B cell (primary cell): ENCODE measurements around the gene IL1RL2. TPM values are rescaled to one million over a fixed set of nuclear protein-coding genes. Genes with fewer than 3 reads are reported as not detected.

Experiments
- ATAC-seq: fragments of 200-7000 bp; cut with Tn5 transposase; one replicate; pipeline ENCODE4 v1.10.0; 2021; ENCODE audit warnings: low read depth, mild to moderate bottlenecking, moderate number of reproducible peaks, moderate library complexity
- CTCF ChIA-PET: fragments of 350-600 bp; sonication (Branson Sonifier 250); formaldehyde crosslinking; loops from one replicate; lab custom pipeline; 2021; ENCODE audit warnings: antibody characterized with exemption, inconsistent platforms; lab: Charles Lee
- POLR2A ChIA-PET: fragments of 350-600 bp; sonication (Branson Sonifier 250); formaldehyde crosslinking; loops from one replicate; lab custom pipeline; 2021; ENCODE audit warnings: antibody characterized with exemption; lab: Charles Lee
- DNase-seq: peaks from one replicate; pipeline ENCODE4 v3.0.0; 2013
- H2AFZ ChIP-seq: 2 replicates; pipeline ENCODE4 v1.6.1; 2012; ENCODE audit warnings: mild to moderate bottlenecking, low read depth, low read length; ENCODE audit not compliant: insufficient read depth, poor library complexity, severe bottlenecking
- H3K27ac ChIP-seq, 2 donors: 1 replicate in 1 of 2; 2 replicates in 1 of 2; pipeline ENCODE4 v1.5.1; 2012 to 2013; ENCODE audit warnings: low read length in 2 of 2, mild to moderate bottlenecking in 2 of 2, moderate library complexity in 1 of 2
- H3K27me3 ChIP-seq, 4 experiments: fragments of 200-600 bp in 1 of 4; sonication (generic) in 1 of 4; replicated peaks in 1 of 4; 1 replicate in 2 of 4; 2 replicates in 2 of 4; pipeline versions ENCODE4 v1.6.1 to v1.7.0; 2013 to 2016; ENCODE audit warnings: low read length in 3 of 4, mild to moderate bottlenecking in 2 of 4, mixed read lengths in 1 of 4, moderate library complexity in 1 of 4; ENCODE audit not compliant: insufficient read depth in 4 of 4, control insufficient read depth in 3 of 4; ENCODE audit errors: control extremely low read depth in 1 of 4
- H3K36me3 ChIP-seq, 2 experiments: replicated peaks in 1 of 2; 1 replicate in 1 of 2; 2 replicates in 1 of 2; pipeline versions ENCODE4 v1.6.1 to v1.7.1; 2013; ENCODE audit warnings: low read length in 1 of 2; ENCODE audit not compliant: insufficient read depth in 2 of 2, control insufficient read depth in 1 of 2; ENCODE audit errors: control extremely low read depth in 1 of 2, extremely low read depth in 1 of 2
- H3K4me1 ChIP-seq, 2 donors: fragments of 200-600 bp in 1 of 2; sonication (generic) in 1 of 2; 1 replicate in 1 of 2; 2 replicates in 1 of 2; pipeline versions ENCODE4 v1.5.1 to v1.6.1; 2013 to 2017; ENCODE audit warnings: low read length in 2 of 2; ENCODE audit not compliant: control insufficient read depth in 2 of 2, insufficient read depth in 2 of 2
- H3K4me2 ChIP-seq: replicated peaks from 2 replicates; pipeline ENCODE3; 2012; ENCODE audit warnings: mild to moderate bottlenecking, low read depth, low read length; ENCODE audit not compliant: poor library complexity, severe bottlenecking
- H3K4me3 ChIP-seq, 5 experiments: fragments of 200-600 bp in 1 of 5; sonication (generic) in 1 of 5; 1 replicate in 3 of 5; 2 replicates in 2 of 5; pipeline versions ENCODE4 v1.5.1 to v1.7.0; 2011 to 2016; ENCODE audit warnings: low read length in 4 of 5, mild to moderate bottlenecking in 4 of 5, low read depth in 2 of 5, control low read depth in 1 of 5, moderate library complexity in 1 of 5; ENCODE audit not compliant: insufficient read depth in 1 of 5; ENCODE audit errors: control extremely low read depth in 1 of 5, extremely low read depth in 1 of 5
- H3K79me2 ChIP-seq: fragments of 200-600 bp; sonication (generic); one replicate; pipeline ENCODE4 v1.6.0; 2016; ENCODE audit warnings: low read length; ENCODE audit not compliant: control insufficient read depth, insufficient read depth
- H3K9ac ChIP-seq: fragments of 200-600 bp; sonication (generic); 2 replicates; pipeline ENCODE4 v1.6.1; 2017; ENCODE audit warnings: mild to moderate bottlenecking, low read length, moderate library complexity
- H3K9me3 ChIP-seq, 3 donors: one replicate each; pipeline versions ENCODE4 v1.6.1 to v1.7.1; 2013; ENCODE audit warnings: low read length in 2 of 3; ENCODE audit not compliant: control insufficient read depth in 2 of 3, insufficient read depth in 1 of 3; ENCODE audit errors: control extremely low read depth in 1 of 3
- H4K20me1 ChIP-seq: 2 replicates; pipeline ENCODE4 v1.6.0; 2012; ENCODE audit warnings: mild to moderate bottlenecking, low read length; ENCODE audit not compliant: insufficient read depth, control insufficient read depth, poor library complexity, severe bottlenecking
- H3K27ac Mint-ChIP-seq: one replicate; pipeline ENCODE4 v1.8.0; 2021; ENCODE audit warnings: mixed read lengths
- H3K27me3 Mint-ChIP-seq: one replicate; pipeline ENCODE4 v1.8.0; 2021; ENCODE audit warnings: mixed read lengths
- H3K4me1 Mint-ChIP-seq: one replicate; pipeline ENCODE4 v1.8.0; 2021; ENCODE audit warnings: mixed read lengths
- H3K4me3 Mint-ChIP-seq: one replicate; pipeline ENCODE4 v1.8.0; 2021; ENCODE audit warnings: mixed read lengths
- H3K9me3 Mint-ChIP-seq: one replicate; pipeline ENCODE4 v1.8.0; 2022; ENCODE audit warnings: mixed read lengths; ENCODE audit not compliant: insufficient read depth
- CTCF ChIP-seq: fragments of 200-600 bp; IDR thresholded peaks from one replicate; pipeline ENCODE4 v1.8.0; 2022; ENCODE audit warnings: antibody characterized with exemption, mild to moderate bottlenecking
- EZH2 ChIP-seq: IDR thresholded peaks from 2 replicates; pipeline ENCODE4 v1.6.1; 2012; ENCODE audit warnings: borderline replicate concordance, low read depth, mild to moderate bottlenecking, moderate library complexity, low read length; ENCODE audit not compliant: insufficient read depth, poor library complexity, severe bottlenecking
- WGBS: methylation state at CpG from one replicate; pipeline ENCODE4 v1.1.5; 2013; ENCODE audit warnings: missing lambda C conversion rate; ENCODE audit not compliant: insufficient coverage; 5-methylcytosine and 5-hydroxymethylcytosine counted together
- intact Hi-C: fragments of 100-400 bp; cut with micrococcal nuclease; formaldehyde crosslinking; loops from one replicate; pipeline ENCODE4 v1.10.0; 2022
- polyA plus RNA-seq: library from polyadenylated mRNA; depleted of rRNA; stranded (reverse); fragments of >200 nt; gene quantifications from 2 replicates; pipeline ENCODE4 v1.2.3, GENCODE V29; 2012
- total RNA-seq, 2 donors: library from RNA; stranded (reverse); fragments of 120-200 nt in 1 of 2; gene quantifications; 1 replicate in 1 of 2; 2 replicates in 1 of 2; pipeline versions ENCODE4 v1.2.3 to v1.2.4, GENCODE V29; 2013 to 2022

The IL1RL2 gene
- total and polyA plus RNA-seq, 2 donors (not counting 1 experiment from before 2014, with no cell fraction given) = not detected

GRCh38 chr2:102190430-102191107 is 3.7 kb downstream of the IL1RL2 start:
- no peak overlapping the region for H3K4me3 ChIP-seq
- no peak overlapping the region for H3K27ac ChIP-seq
- POLR2A ChIA-PET = no interaction called here
- WGBS = 96% methylated on average over 4 of the region's 10 CpGs
- no peak overlapping the region for H3K9ac ChIP-seq
- no peak for ATAC-seq
- intact Hi-C loops = no loop called here
- Mint-ChIP-seq H3K27me3 (peaks cover 42% of the 10 kb centered on the region), H3K27ac (no peak overlapping the region), H3K4me1 (peaks cover 3% of the 10 kb centered on the region), H3K4me3 (no peak overlapping the region), H3K9me3 (no peaks in the 10 kb centered on the region)
- H3K79me2 ChIP-seq = no peaks in the 10 kb centered on the region
- H3K4me1 ChIP-seq = peaks cover 3 to 7% of the 10 kb centered on the region in 2 donors
- no peak for TF ChIP-seq CTCF
- TF ChIP-seq EZH2 = no peak
- CTCF ChIA-PET = interaction anchor here (1.1 kb wide), 1 partner anchor 50 kb away, joined by 3 read pairs; no protein-coding TSS in a partner anchor
- no peak overlapping the region for H3K4me2 ChIP-seq
- DNase-seq = no peak
- H4K20me1 ChIP-seq = no peaks in the 10 kb centered on the region
- no peak overlapping the region for H2AFZ ChIP-seq
- H3K27me3 ChIP-seq = peaks cover 0 to 15% (median 8%) of the 10 kb centered on the region in 4 experiments
- peaks cover 0 to 13% (median 1%) of the 10 kb centered on the region in 3 donors for H3K9me3 ChIP-seq
- no peaks in the 10 kb centered on the region for H3K36me3 ChIP-seq

- Histone ChIP-seq H3K9ac (no peak overlapping the region), H3K9me3 (peaks cover 0 to 13% (median 1%) of the 10 kb centered on the region in 3 donors), H3K27me3 (peaks cover 0 to 12% (median 6%) of the 10 kb centered on the region in 4 experiments), H4K20me1 (no peaks in the 10 kb centered on the region), H3K4me3 (no peak overlapping the region), H3K4me1 (peaks cover 3 to 7% of the 10 kb centered on the region in 2 donors), H3K79me2 (no peaks in the 10 kb centered on the region), H3K27ac (no peak overlapping the region), H3K4me2 (no peak overlapping the region), H2AFZ (no peak overlapping the region), H3K36me3 (no peaks in the 10 kb centered on the region)
- Mint-ChIP-seq H3K4me3 (no peak overlapping the region), H3K4me1 (peaks cover 3% of the 10 kb centered on the region), H3K27me3 (peaks cover 40% of the 10 kb centered on the region), H3K9me3 (no peaks in the 10 kb centered on the region), H3K27ac (no peak overlapping the region)
- TF ChIP-seq CTCF = no peak
- TF ChIP-seq EZH2 = no peak
- no peak for ATAC-seq
- 100% methylated on average over 1 of the region's 1 CpG for WGBS
- DNase-seq = no peak
- ChIA-PET CTCF (no interaction called here), POLR2A (no interaction called here)
- intact Hi-C loops = no loop called here
Observed at GRCh38 chr2:102191501-102191900, 4.7 kb downstream of the IL1RL2 start.
